OCI-LY3 (cell line): ENCODE measurements around the gene IRF2BP2.
"Not testable (repeated sequence)": the region's sequence is repeated elsewhere in the genome, so short reads cannot be mapped to it uniquely, and the experiment has no call there.

ENCODE experiments used
- H2AFZ ChIP-seq: fragments of 200-600, 300-600 bp; shearing (Covaris generic); 2 replicates; pipeline ENCODE4 v1.6.0; 2014; ENCODE audit warnings: antibody characterized with exemption, low read depth, low read length
- H3K27ac ChIP-seq: fragments of 200-600, 300-600 bp; sonication (generic); 2 replicates; pipeline ENCODE4 v1.5.1; 2014; ENCODE audit warnings: mild to moderate bottlenecking, low read length, moderate library complexity, mixed read lengths
- H3K27me3 ChIP-seq: fragments of 200-600, 300-600 bp; sonication (generic); 2 replicates; pipeline ENCODE4 v1.6.1; 2014; ENCODE audit warnings: low read depth, low read length, mixed read lengths
- H3K36me3 ChIP-seq: fragments of 200-600, 300-600 bp; sonication (generic); replicated peaks from 2 replicates; pipeline ENCODE3; 2014; ENCODE audit warnings: low read depth, low read length, mixed read lengths
- H3K4me1 ChIP-seq: fragments of 300-600, 200-600 bp; sonication (generic); 2 replicates; pipeline ENCODE4 v1.6.1; 2014; ENCODE audit warnings: low read length, mixed read lengths
- H3K4me2 ChIP-seq: fragments of 200-600, 300-600 bp; sonication (generic); 2 replicates; pipeline ENCODE4 v1.6.1; 2014; ENCODE audit warnings: low read length, mixed read lengths
- H3K4me3 ChIP-seq: fragments of 300-600, 200-600 bp; sonication (generic); 2 replicates; pipeline ENCODE4 v1.5.1; 2014; ENCODE audit warnings: antibody characterized with exemption, mild to moderate bottlenecking, low read length, moderate library complexity
- H3K79me2 ChIP-seq: fragments of 300-600, 200-600 bp; shearing (Covaris generic); 2 replicates; pipeline ENCODE4 v1.6.1; 2014; ENCODE audit warnings: mild to moderate bottlenecking, low read length, mixed read lengths
- H3K9ac ChIP-seq: fragments of 300-600, 200-600 bp; shearing (Covaris generic); 2 replicates; pipeline ENCODE4 v1.6.0; 2014; ENCODE audit warnings: mild to moderate bottlenecking, low read length, moderate library complexity
- H3K9me3 ChIP-seq: fragments of 200-600, 300-600 bp; shearing (Covaris generic); 2 replicates; pipeline ENCODE4 v1.6.1; 2014; ENCODE audit warnings: low read length, mixed read lengths; ENCODE audit not compliant: insufficient read depth
- H4K20me1 ChIP-seq: fragments of 200-600, 300-600 bp; sonication (generic); 2 replicates; pipeline ENCODE4 v1.6.1; 2016; ENCODE audit warnings: low read length, mixed read lengths; ENCODE audit not compliant: insufficient read depth
- EZH2phosphoT487 ChIP-seq: fragments of 200-600 bp; shearing (Covaris generic); IDR thresholded peaks from 2 replicates; pipeline ENCODE4 v1.6.1; 2018; ENCODE audit warnings: antibody characterized with exemption, mixed run types, low read depth
- TF ChIP-seq, protein P1 (sequence below): fragments of 200-600, 300-600 bp; sonication (generic); IDR thresholded peaks from 2 replicates; pipeline ENCODE4 v1.5.1; 2014; ENCODE audit warnings: antibody characterized with exemption, low read length, low read depth

Gene IRF2BP2

DNA sequence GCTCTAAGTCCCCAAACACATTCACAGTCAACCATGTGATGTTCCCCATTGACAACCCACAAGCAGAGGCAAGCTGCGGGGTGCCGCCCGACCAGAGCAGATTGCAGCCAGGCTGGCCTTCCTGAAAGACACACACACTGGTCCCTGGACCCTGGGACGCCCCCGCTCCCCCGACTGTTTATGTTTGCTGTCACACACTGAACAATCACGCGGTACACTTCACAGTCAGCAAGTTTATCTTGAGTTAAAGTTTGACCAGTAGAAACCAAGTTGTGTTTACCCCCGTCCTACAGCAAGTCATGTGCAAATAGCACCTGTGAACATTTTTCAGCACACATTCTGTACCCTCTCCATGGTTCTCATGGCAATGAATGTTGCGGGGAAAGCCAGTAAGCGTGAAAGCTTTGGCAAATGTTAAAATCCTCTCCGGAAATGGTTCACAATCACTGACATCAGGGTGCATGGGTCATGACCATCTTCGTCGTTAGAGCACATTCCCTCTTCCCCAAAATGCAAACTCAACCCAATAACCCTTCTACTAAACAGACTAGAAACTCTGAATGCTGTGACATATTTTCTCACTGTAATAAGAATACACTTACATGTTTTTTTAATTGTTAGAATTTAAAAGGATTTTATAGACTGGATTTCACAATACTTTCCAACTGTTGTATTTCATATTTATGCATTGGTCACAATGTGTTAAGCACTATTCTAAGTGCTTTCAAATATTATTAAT lies 33.3 kb upstream of the IRF2BP2 start:
- no peaks in the 10 kb centered on the region for H3K4me1 ChIP-seq
- no peak overlapping the region for H3K27ac ChIP-seq
- peaks cover 5% of the 10 kb centered on the region; the same call in 1 of the 2 replicates for H3K9me3 ChIP-seq
- no peak overlapping the region for H2AFZ ChIP-seq
- no peaks in the 10 kb centered on the region for H3K36me3 ChIP-seq
- no peaks in the 10 kb centered on the region for H4K20me1 ChIP-seq
- no peak overlapping the region for H3K4me3 ChIP-seq
- peaks cover 7% of the 10 kb centered on the region; the same call in 1 of the 2 replicates for H3K27me3 ChIP-seq
- TF ChIP-seq EZH2phosphoT487 = no peak
- TF ChIP-seq, protein P1, sequence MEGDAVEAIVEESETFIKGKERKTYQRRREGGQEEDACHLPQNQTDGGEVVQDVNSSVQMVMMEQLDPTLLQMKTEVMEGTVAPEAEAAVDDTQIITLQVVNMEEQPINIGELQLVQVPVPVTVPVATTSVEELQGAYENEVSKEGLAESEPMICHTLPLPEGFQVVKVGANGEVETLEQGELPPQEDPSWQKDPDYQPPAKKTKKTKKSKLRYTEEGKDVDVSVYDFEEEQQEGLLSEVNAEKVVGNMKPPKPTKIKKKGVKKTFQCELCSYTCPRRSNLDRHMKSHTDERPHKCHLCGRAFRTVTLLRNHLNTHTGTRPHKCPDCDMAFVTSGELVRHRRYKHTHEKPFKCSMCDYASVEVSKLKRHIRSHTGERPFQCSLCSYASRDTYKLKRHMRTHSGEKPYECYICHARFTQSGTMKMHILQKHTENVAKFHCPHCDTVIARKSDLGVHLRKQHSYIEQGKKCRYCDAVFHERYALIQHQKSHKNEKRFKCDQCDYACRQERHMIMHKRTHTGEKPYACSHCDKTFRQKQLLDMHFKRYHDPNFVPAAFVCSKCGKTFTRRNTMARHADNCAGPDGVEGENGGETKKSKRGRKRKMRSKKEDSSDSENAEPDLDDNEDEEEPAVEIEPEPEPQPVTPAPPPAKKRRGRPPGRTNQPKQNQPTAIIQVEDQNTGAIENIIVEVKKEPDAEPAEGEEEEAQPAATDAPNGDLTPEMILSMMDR = no peak
- no peak overlapping the region for H3K4me2 ChIP-seq
- no peak overlapping the region for H3K9ac ChIP-seq
- no peaks in the 10 kb centered on the region for H3K79me2 ChIP-seq

DNA sequence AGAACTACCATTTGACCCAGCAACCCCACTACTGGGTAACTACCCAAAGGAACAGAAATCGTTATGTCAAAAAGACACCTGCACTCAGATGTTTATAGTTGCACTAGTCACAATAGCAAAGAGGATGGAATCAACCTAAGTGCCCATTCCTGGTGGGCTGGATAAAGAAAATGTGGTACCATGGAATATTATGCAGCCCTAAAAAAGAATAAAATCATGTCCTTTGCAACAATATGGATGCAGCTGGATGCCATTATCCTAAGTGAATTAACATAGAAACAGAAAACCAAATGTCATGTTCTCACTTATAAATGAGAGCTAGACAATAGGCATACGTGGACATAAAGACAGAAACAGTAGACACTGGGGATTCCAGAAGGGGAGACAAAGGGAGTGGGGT lies 32.5 kb upstream of the IRF2BP2 start:
- H3K4me1 ChIP-seq = no peaks in the 10 kb centered on the region
- no peaks in the 10 kb centered on the region for H3K79me2 ChIP-seq
- no peak overlapping the region for H3K27ac ChIP-seq
- H3K4me2 ChIP-seq = no peak overlapping the region
- peaks cover 7% of the 10 kb centered on the region; the same call in 1 of the 2 replicates for H3K27me3 ChIP-seq
- no peaks in the 10 kb centered on the region for H4K20me1 ChIP-seq
- H3K9me3 ChIP-seq = peaks cover 5% of the 10 kb centered on the region; the same call in 1 of the 2 replicates
- no peak for TF ChIP-seq EZH2phosphoT487
- H3K4me3 ChIP-seq = no peak overlapping the region
- H3K9ac ChIP-seq = no peak overlapping the region
- H3K36me3 ChIP-seq = no peaks in the 10 kb centered on the region
- H2AFZ ChIP-seq = no peak overlapping the region

DNA sequence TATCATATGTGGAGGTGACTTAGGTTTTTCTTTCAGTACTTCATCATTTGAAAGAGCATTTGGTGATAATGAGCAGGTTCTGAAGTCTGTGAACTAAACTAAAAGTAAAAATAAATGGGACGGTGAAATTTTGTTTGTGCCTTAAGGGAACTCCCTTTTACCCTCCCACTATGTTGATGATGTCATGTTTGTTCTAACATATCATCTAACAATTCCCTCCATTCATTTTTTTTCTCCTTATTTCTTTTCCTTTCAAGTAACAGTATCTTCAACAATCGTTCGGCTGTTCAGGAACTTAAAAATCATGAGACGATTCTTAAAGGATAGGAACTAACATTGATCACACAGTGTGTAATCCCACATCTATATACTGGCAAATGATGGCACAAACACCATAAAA lies 30.0 kb upstream of the IRF2BP2 start:
- no peaks in the 10 kb centered on the region for H3K4me1 ChIP-seq
- no peak overlapping the region for H2AFZ ChIP-seq
- H3K79me2 ChIP-seq = no peaks in the 10 kb centered on the region
- no peaks in the 10 kb centered on the region for H3K27me3 ChIP-seq
- no peaks in the 10 kb centered on the region for H4K20me1 ChIP-seq
- no peaks in the 10 kb centered on the region for H3K36me3 ChIP-seq
- no peak overlapping the region for H3K4me2 ChIP-seq
- TF ChIP-seq, protein P1 = no peak
- TF ChIP-seq EZH2phosphoT487 = no peak
- H3K9me3 ChIP-seq = no peaks in the 10 kb centered on the region
- H3K27ac ChIP-seq = no peak overlapping the region
- H3K4me3 ChIP-seq = no peak overlapping the region
- H3K9ac ChIP-seq = no peak overlapping the region

DNA sequence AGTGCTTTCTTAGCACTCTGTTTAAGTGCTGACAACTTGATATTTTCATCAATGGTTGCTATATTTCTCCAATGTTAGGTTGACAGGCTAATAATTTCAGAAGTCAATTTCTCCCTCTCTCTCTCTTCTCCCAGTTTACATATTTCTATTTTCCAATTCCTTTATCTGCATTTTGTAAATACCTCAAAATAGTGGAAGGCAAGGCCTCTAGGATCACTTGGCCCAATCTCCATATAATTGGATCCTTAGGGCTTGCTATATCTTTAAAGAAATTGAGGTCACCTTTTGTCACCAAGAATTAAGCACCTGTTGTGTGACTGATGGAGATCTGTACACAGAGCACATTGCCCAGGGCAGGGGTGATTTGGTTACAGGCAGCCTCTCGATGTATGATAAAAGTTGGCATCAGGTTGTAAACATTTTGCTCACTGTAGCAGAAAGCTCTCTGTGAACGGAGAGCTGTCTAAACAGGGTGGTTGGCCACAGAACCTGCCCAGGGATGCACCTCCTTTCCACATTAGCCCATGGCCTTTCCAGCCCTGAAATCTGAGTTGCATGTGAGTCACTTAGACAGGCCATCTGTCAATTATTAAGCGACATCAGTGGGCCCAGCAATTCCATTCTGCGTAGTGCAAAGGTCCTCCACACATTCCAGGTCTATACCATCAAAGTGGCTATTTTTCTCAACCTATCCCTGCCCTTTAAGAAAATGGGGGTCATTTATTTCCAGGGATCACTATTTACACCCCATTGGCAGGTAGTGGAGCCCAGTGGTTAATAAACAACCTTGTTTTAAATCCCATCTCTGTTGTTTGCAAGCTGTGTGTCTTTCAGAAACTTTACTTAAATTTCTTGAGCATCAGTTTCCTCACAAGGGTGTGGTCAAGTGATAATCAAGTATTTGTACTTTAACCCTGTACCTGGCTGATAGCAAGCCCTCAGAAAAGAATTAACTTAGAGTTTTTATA lies 29.1 kb upstream of the IRF2BP2 start:
- H4K20me1 ChIP-seq = no peaks in the 10 kb centered on the region
- H3K9me3 ChIP-seq = no peaks in the 10 kb centered on the region
- no peak overlapping the region for H2AFZ ChIP-seq
- H3K27ac ChIP-seq = no peak overlapping the region
- no peaks in the 10 kb centered on the region for H3K27me3 ChIP-seq
- no peaks in the 10 kb centered on the region for H3K4me1 ChIP-seq
- no peaks in the 10 kb centered on the region for H3K79me2 ChIP-seq
- no peak for TF ChIP-seq EZH2phosphoT487
- TF ChIP-seq, protein P1 = no peak
- H3K4me2 ChIP-seq = no peak overlapping the region
- no peak overlapping the region for H3K4me3 ChIP-seq
- no peaks in the 10 kb centered on the region for H3K36me3 ChIP-seq
- H3K9ac ChIP-seq = no peak overlapping the region

DNA sequence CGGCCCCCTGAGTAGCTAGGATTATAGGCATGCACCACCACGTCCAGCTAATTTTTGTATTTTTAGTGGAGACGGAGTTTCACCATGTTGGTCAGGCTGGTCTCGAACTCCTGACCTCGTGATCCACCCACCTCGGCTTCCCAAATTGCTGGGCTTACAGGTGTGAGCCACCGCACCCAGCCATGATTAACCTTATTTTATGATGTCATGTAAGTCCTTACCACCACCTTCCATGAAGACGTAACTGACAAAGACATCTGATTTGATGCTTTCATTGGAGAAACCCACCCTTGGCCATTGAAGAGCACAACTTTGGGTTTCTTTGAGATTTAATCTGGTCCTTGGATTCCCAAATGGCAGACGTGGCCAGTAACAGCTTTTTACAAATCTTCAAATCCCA lies 24.9 kb upstream of the IRF2BP2 start:
- H4K20me1 ChIP-seq, H3K36me3 ChIP-seq, H3K79me2 ChIP-seq, H3K4me1 ChIP-seq, H3K9me3 ChIP-seq, H3K4me2 ChIP-seq, H3K27ac ChIP-seq, H3K27me3 ChIP-seq, H2AFZ ChIP-seq, H3K4me3 ChIP-seq, H3K9ac ChIP-seq: not testable (repeated sequence)
